H9 (cell line): Measurements from ENCODE around the gene TMEFF2. TPM values are rescaled to one million over a fixed set of nuclear protein-coding genes. Genes with fewer than 3 reads are reported as not detected.

Experiments used
- DNase-seq: peaks from one replicate; pipeline ENCODE4 v3.0.0-alpha.2; 2017
- H2AFZ ChIP-seq: one replicate; pipeline ENCODE4 v1.6.1; 2013; ENCODE audit warnings: mild to moderate bottlenecking, low read length, control low read depth, moderate library complexity
- H2AK5ac ChIP-seq: 2 replicates; pipeline ENCODE4 v1.6.1; 2013; ENCODE audit warnings: low read length, control low read depth, mixed read lengths; ENCODE audit not compliant: insufficient read length
- H2BK120ac ChIP-seq: one replicate; pipeline ENCODE4 v1.6.1; 2013; ENCODE audit warnings: low read depth, mild to moderate bottlenecking, low read length, control low read depth, inconsistent platforms; ENCODE audit not compliant: poor library complexity, severe bottlenecking
- H2BK12ac ChIP-seq: 2 replicates; pipeline ENCODE4 v1.6.1; 2013; ENCODE audit warnings: low read length, control low read depth, mixed read lengths, low read depth; ENCODE audit not compliant: insufficient read length
- H2BK15ac ChIP-seq: 2 replicates; pipeline ENCODE4 v1.6.1; 2013; ENCODE audit warnings: low read depth, low read length, control low read depth
- H2BK20ac ChIP-seq: one replicate; pipeline ENCODE4 v1.6.1; 2013; ENCODE audit warnings: low read depth, mild to moderate bottlenecking, low read length, control low read depth, inconsistent platforms; ENCODE audit not compliant: poor library complexity, severe bottlenecking
- H2BK5ac ChIP-seq: 2 replicates; pipeline ENCODE4 v1.6.1; 2013; ENCODE audit warnings: low read length, control low read depth, mixed read lengths; ENCODE audit not compliant: insufficient read length
- H3K14ac ChIP-seq: 2 replicates; pipeline ENCODE4 v1.6.1; 2013; ENCODE audit warnings: low read length, control low read depth; ENCODE audit not compliant: insufficient read depth
- H3K18ac ChIP-seq: 2 replicates; pipeline ENCODE4 v1.6.1; 2013; ENCODE audit warnings: low read depth, mild to moderate bottlenecking, mixed read lengths, low read length, control low read depth; ENCODE audit not compliant: insufficient read length
- H3K23ac ChIP-seq: 2 replicates; pipeline ENCODE4 v1.6.1; 2013; ENCODE audit warnings: low read length, control low read depth, mixed read lengths, low read depth; ENCODE audit not compliant: insufficient read length
- H3K23me2 ChIP-seq: 2 replicates; pipeline ENCODE4 v1.6.1; 2013; ENCODE audit warnings: low read depth, mild to moderate bottlenecking, mixed read lengths, low read length, control low read depth; ENCODE audit not compliant: insufficient read length, poor library complexity, severe bottlenecking
- H3K27ac ChIP-seq: 2 replicates; pipeline ENCODE4 v1.5.1; 2013; ENCODE audit warnings: low read length, control low read depth, mixed read lengths, low read depth; ENCODE audit not compliant: insufficient read length
- H3K27me3 ChIP-seq: 2 replicates; pipeline ENCODE4 v1.6.1; 2013; ENCODE audit warnings: low read length, control low read depth, inconsistent platforms; ENCODE audit not compliant: insufficient read depth
- H3K4ac ChIP-seq: 2 replicates; pipeline ENCODE4 v1.6.1; 2013; ENCODE audit warnings: low read depth, mild to moderate bottlenecking, control low read depth, inconsistent platforms, low read length, moderate library complexity
- H3K4me1 ChIP-seq: 2 replicates; pipeline ENCODE4 v1.6.1; 2013; ENCODE audit warnings: low read length, control low read depth, inconsistent platforms; ENCODE audit not compliant: insufficient read depth
- H3K4me2 ChIP-seq: 2 replicates; pipeline ENCODE4 v1.6.1; 2013; ENCODE audit warnings: low read length, control low read depth, mixed read lengths; ENCODE audit not compliant: insufficient read length, insufficient read depth
- H3K56ac ChIP-seq: 2 replicates; pipeline ENCODE4 v1.6.1; 2013; ENCODE audit warnings: low read depth, mild to moderate bottlenecking, mixed read lengths, low read length, control low read depth; ENCODE audit not compliant: insufficient read length
- H3K79me1 ChIP-seq: 2 replicates; pipeline ENCODE4 v1.6.1; 2013; ENCODE audit warnings: low read depth, mild to moderate bottlenecking, moderate library complexity, low read length, control low read depth, inconsistent platforms; ENCODE audit not compliant: insufficient read depth, poor library complexity, severe bottlenecking
- H3K79me2 ChIP-seq: 2 replicates; pipeline ENCODE4 v1.6.1; 2013; ENCODE audit warnings: low read length, control low read depth, inconsistent platforms; ENCODE audit not compliant: insufficient read depth
- H3K9ac ChIP-seq: 2 replicates; pipeline ENCODE4 v1.6.1; 2013; ENCODE audit warnings: low read length, control low read depth, mixed read lengths; ENCODE audit not compliant: insufficient read length; ENCODE audit errors: extremely low read depth
- H3K9me3 ChIP-seq: one replicate; pipeline ENCODE4 v1.6.1; 2013; ENCODE audit warnings: low read depth, low read length, inconsistent platforms; ENCODE audit not compliant: control insufficient read depth
- H3T11ph ChIP-seq: one replicate; pipeline ENCODE4 v1.6.1; 2013; ENCODE audit warnings: mild to moderate bottlenecking, low read length, control low read depth, inconsistent platforms
- H4K20me1 ChIP-seq: one replicate; pipeline ENCODE4 v1.6.1; 2013; ENCODE audit not compliant: control insufficient read depth, insufficient read length, insufficient read depth
- H4K5ac ChIP-seq: 2 replicates; pipeline ENCODE4 v1.6.1; 2013; ENCODE audit warnings: low read depth, mild to moderate bottlenecking, mixed read lengths, low read length, control low read depth; ENCODE audit not compliant: insufficient read length
- H4K8ac ChIP-seq: replicated peaks from 2 replicates; pipeline ENCODE4 v1.6.1; 2013; ENCODE audit warnings: low read length, control low read depth, mixed read lengths, low read depth; ENCODE audit not compliant: insufficient read length
- H4K91ac ChIP-seq: 2 replicates; pipeline ENCODE4 v1.6.1; 2013; ENCODE audit warnings: low read depth, mild to moderate bottlenecking, moderate library complexity, mixed read lengths, low read length, control low read depth; ENCODE audit not compliant: insufficient read length
- H3K27ac Mint-ChIP-seq, 3 experiments: 2 replicates in 2 of 3; 3 replicates in 1 of 3; pipeline ENCODE4 v1.8.0; 2020 to 2021; ENCODE audit warnings: mixed read lengths in 3 of 3, mild to moderate bottlenecking in 1 of 3, moderate library complexity in 1 of 3
- H3K27me3 Mint-ChIP-seq: 2 replicates; pipeline ENCODE4 v1.8.0; 2021; ENCODE audit warnings: low read depth, mild to moderate bottlenecking, moderate library complexity, mixed read lengths
- H3K36me3 Mint-ChIP-seq, 3 experiments: 2 replicates in 2 of 3; 3 replicates in 1 of 3; pipeline ENCODE4 v1.8.0; 2020 to 2021; ENCODE audit warnings: low read depth in 3 of 3, mixed read lengths in 3 of 3; ENCODE audit not compliant: insufficient read depth in 1 of 3
- H3K4me1 Mint-ChIP-seq, 2 experiments: 2 replicates each; pipeline ENCODE4 v1.8.0; 2020; ENCODE audit warnings: mixed read lengths in 2 of 2
- H3K4me3 Mint-ChIP-seq, 2 experiments: 2 replicates in 1 of 2; 3 replicates in 1 of 2; pipeline ENCODE4 v1.8.0; 2020 to 2021; ENCODE audit warnings: mild to moderate bottlenecking in 2 of 2, mixed read lengths in 2 of 2, moderate library complexity in 1 of 2
- H3K9me3 Mint-ChIP-seq, 2 experiments: 2 replicates in 1 of 2; 3 replicates in 1 of 2; pipeline ENCODE4 v1.8.0; 2020; ENCODE audit warnings: mild to moderate bottlenecking in 2 of 2, mixed read lengths in 2 of 2, moderate library complexity in 1 of 2
- WGBS: extraction: QIAGEN DNeasy Blood & Tissue Kit; methylation state at CpG from one replicate; pipeline ENCODE4 v1.1.7; 2013; ENCODE audit warnings: missing lambda C conversion rate, low lambda C conversion rate, mixed read lengths; ENCODE audit not compliant: insufficient read length; ENCODE audit errors: extremely low coverage; 5-methylcytosine and 5-hydroxymethylcytosine counted together
- total RNA-seq: library from RNA; stranded (reverse); gene quantifications from 2 replicates; pipeline ENCODE4 v1.2.1, GENCODE V29; 2021
- TF ChIP-seq, protein P1 (sequence below): fragments of 200-600 bp; sonication (generic); conservative IDR thresholded peaks from 3 replicates; pipeline ENCODE4 v1.8.0; 2021; ENCODE audit warnings: antibody characterized with exemption, mild to moderate bottlenecking

The TMEFF2 gene
- total RNA-seq, 1 experiment from 2014 or later: 0.39 TPM

DNA sequence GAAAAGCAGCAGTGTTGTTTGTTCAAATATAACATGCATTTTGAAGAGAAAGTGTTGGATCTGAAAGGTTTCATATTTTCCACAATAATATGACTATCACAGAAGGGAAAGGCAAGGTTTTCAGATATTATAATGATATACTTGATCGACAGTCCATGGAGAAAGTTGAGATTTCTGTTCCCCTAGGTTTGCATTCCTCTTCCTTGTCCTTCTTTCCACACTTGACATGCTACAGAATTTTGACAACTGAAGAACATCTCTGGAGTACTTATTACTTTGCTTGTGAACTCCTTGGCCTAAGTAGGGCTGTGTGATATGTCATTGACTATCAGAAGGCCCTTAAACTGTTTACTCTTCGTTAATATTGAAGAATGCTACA is 46.5 kb downstream of the TMEFF2 start:
- Histone ChIP-seq H2BK12ac (no peak overlapping the region), H3K4me2 (no peak overlapping the region), H4K5ac (no peak overlapping the region), H3K56ac (no peak overlapping the region), H3K23ac (no peak overlapping the region), H3K14ac (no peak overlapping the region), H3K23me2 (no peaks in the 10 kb centered on the region), H4K20me1 (no peaks in the 10 kb centered on the region), H2BK5ac (no peak overlapping the region), H3K4ac (no peak overlapping the region), H3K18ac (no peak overlapping the region), H4K91ac (no peak overlapping the region), H3K27me3 (no peaks in the 10 kb centered on the region), H2BK20ac (no peak overlapping the region), H3K9ac (no peak overlapping the region), H2AK5ac (no peak overlapping the region), H3K79me1 (no peaks in the 10 kb centered on the region), H3K4me1 (no peaks in the 10 kb centered on the region), H2BK15ac (no peak overlapping the region), H3K79me2 (no peaks in the 10 kb centered on the region), H2BK120ac (no peak overlapping the region), H3K9me3 (no peaks in the 10 kb centered on the region), H2AFZ (no peak overlapping the region), H3K27ac (no peak overlapping the region), H3T11ph (no peak overlapping the region), H4K8ac (no peak overlapping the region)
- no peaks in the 10 kb centered on the region for H3K4me1 Mint-ChIP-seq
- no peaks in the 10 kb centered on the region for H3K36me3 Mint-ChIP-seq
- TF ChIP-seq, protein P1, sequence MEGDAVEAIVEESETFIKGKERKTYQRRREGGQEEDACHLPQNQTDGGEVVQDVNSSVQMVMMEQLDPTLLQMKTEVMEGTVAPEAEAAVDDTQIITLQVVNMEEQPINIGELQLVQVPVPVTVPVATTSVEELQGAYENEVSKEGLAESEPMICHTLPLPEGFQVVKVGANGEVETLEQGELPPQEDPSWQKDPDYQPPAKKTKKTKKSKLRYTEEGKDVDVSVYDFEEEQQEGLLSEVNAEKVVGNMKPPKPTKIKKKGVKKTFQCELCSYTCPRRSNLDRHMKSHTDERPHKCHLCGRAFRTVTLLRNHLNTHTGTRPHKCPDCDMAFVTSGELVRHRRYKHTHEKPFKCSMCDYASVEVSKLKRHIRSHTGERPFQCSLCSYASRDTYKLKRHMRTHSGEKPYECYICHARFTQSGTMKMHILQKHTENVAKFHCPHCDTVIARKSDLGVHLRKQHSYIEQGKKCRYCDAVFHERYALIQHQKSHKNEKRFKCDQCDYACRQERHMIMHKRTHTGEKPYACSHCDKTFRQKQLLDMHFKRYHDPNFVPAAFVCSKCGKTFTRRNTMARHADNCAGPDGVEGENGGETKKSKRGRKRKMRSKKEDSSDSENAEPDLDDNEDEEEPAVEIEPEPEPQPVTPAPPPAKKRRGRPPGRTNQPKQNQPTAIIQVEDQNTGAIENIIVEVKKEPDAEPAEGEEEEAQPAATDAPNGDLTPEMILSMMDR: no peak
- no peaks in the 10 kb centered on the region for H3K27me3 Mint-ChIP-seq
- H3K4me3 Mint-ChIP-seq: no peak overlapping the region
- no peak overlapping the region for H3K27ac Mint-ChIP-seq
- no peak for DNase-seq
- WGBS: no CpG with 5 or more reads among the region's 2 CpGs
- H3K9me3 Mint-ChIP-seq: no peaks in the 10 kb centered on the region
